ENCODE data around the gene TNNI2.

DNA sequence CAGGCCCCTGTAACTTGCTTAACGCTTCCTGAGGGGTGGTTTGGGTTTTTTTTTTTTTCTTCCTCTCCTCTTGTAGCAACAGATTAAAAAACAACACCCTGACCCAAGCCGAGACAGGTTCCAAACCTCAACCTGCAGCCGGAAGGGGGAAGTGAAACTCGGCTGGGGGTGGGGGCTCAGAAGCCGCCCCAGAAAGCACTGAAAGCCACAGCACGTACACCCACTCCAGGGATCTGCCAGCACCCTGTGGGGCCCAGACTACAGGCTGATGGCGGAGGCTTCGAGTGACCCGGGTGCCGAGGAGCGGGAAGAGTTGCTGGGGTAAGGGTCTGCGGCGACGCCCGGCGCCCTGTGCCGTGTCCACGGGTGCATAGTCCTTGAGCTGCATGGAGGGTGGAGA is 14.1 kb downstream of the TNNI2 start, which contains the start of gene LSP1:
- TF ChIP-seq POLR2AphosphoS5 (IDR thresholded peaks at IDR 0.05; ENCODE audit: low read depth, low read length) (peak; percentile 85), POLR2A (IDR thresholded peaks at IDR 0.05; ENCODE audit: low read depth, low read length) (peak; percentile 94), TAF1 (IDR thresholded peaks at IDR 0.05; ENCODE audit: borderline replicate concordance, low read depth, low read length) (peak; percentile 62; the same call in 1 of the 2 replicates)
